KMS-11 (cell line): Measurements from ENCODE around the gene C12orf75.

Experiments
- H2AFZ ChIP-seq: fragments of 200-600 bp; sonication (generic); 2 replicates; pipeline ENCODE4 v1.6.1; 2016; ENCODE audit warnings: antibody characterized with exemption, mixed run types, low read depth
- H3K27ac ChIP-seq: fragments of 200-600 bp; sonication (generic); 2 replicates; pipeline ENCODE4 v1.6.1; 2016; ENCODE audit warnings: mild to moderate bottlenecking, mixed run types
- H3K27me3 ChIP-seq: fragments of 200-600 bp; sonication (generic); 2 replicates; pipeline ENCODE4 v1.6.1; 2017; ENCODE audit warnings: mild to moderate bottlenecking, low read depth, mixed run types, moderate library complexity; ENCODE audit not compliant: insufficient read depth
- H3K36me3 ChIP-seq: fragments of 200-600 bp; sonication (generic); 2 replicates; pipeline ENCODE4 v1.6.1; 2017; ENCODE audit warnings: mild to moderate bottlenecking, mixed run types; ENCODE audit not compliant: insufficient read depth
- H3K4me1 ChIP-seq: fragments of 200-600 bp; sonication (generic); 2 replicates; pipeline ENCODE4 v1.6.1; 2016; ENCODE audit warnings: mild to moderate bottlenecking, low read depth, mixed run types; ENCODE audit not compliant: poor library complexity, severe bottlenecking
- H3K4me2 ChIP-seq: fragments of 200-600 bp; sonication (generic); 2 replicates; pipeline ENCODE4 v1.7.0; 2016; ENCODE audit warnings: mild to moderate bottlenecking, mixed run types
- H3K4me3 ChIP-seq: fragments of 200-600 bp; sonication (generic); IDR thresholded peaks from 2 replicates; pipeline ENCODE4 v1.6.1; 2017; ENCODE audit warnings: low read depth, low read length, mixed read lengths; ENCODE audit not compliant: insufficient read depth
- H3K79me2 ChIP-seq: fragments of 200-600 bp; sonication (generic); 2 replicates; pipeline ENCODE4 v1.6.1; 2016; ENCODE audit warnings: low read depth, mixed run types; ENCODE audit not compliant: insufficient read depth
- H3K9ac ChIP-seq: fragments of 200-600 bp; sonication (generic); 2 replicates; pipeline ENCODE4 v1.6.1; 2016; ENCODE audit warnings: mild to moderate bottlenecking, mixed run types
- H4K20me1 ChIP-seq: fragments of 200-600 bp; sonication (generic); 2 replicates; pipeline ENCODE4 v1.6.1; 2016; ENCODE audit warnings: mild to moderate bottlenecking, mixed run types; ENCODE audit not compliant: insufficient read depth
- CTCF ChIP-seq: fragments of 200-600 bp; sonication (generic); conservative IDR thresholded peaks from 2 replicates; pipeline ENCODE4 v1.6.1; 2017; ENCODE audit warnings: low read depth, mild to moderate bottlenecking, antibody characterized with exemption, low read length, moderate library complexity, mixed read lengths

C12orf75 gene

GRCh38 chr12:105343836-105344235, 13.3 kb downstream of the C12orf75 start:
- no peaks in the 10 kb centered on the region for H3K79me2 ChIP-seq
- no peak overlapping the region for H2AFZ ChIP-seq
- H3K36me3 ChIP-seq: no peaks in the 10 kb centered on the region
- no peak overlapping the region for H3K9ac ChIP-seq
- H3K27ac ChIP-seq: no peak overlapping the region
- no peak for TF ChIP-seq CTCF
- H3K4me3 ChIP-seq: no peak overlapping the region
- no peaks in the 10 kb centered on the region for H3K4me1 ChIP-seq
- H3K27me3 ChIP-seq: no peaks in the 10 kb centered on the region
- no peak overlapping the region for H3K4me2 ChIP-seq
- H4K20me1 ChIP-seq: no peaks in the 10 kb centered on the region

- Histone ChIP-seq H3K36me3 (no peaks in the 10 kb centered on the region), H4K20me1 (no peaks in the 10 kb centered on the region), H3K79me2 (no peaks in the 10 kb centered on the region), H3K4me1 (peaks cover 11% of the 10 kb centered on the region), H3K9ac (no peak overlapping the region), H3K27ac (no peak overlapping the region), H2AFZ (no peak overlapping the region), H3K27me3 (no peaks in the 10 kb centered on the region), H3K4me3 (no peak overlapping the region), H3K4me2 (no peak overlapping the region)
- TF ChIP-seq CTCF: no peak
Measured at GRCh38 chr12:105347499-105347898, 17.0 kb downstream of the C12orf75 start.

GRCh38 chr12:105348142-105348541, 17.7 kb downstream of the C12orf75 start:
- no peaks in the 10 kb centered on the region for H3K36me3 ChIP-seq
- H3K4me3 ChIP-seq: no peak overlapping the region
- TF ChIP-seq CTCF: no peak
- no peaks in the 10 kb centered on the region for H3K27me3 ChIP-seq
- no peak overlapping the region for H3K4me2 ChIP-seq
- peaks cover 11% of the 10 kb centered on the region for H3K4me1 ChIP-seq
- no peaks in the 10 kb centered on the region for H3K79me2 ChIP-seq
- H4K20me1 ChIP-seq: no peaks in the 10 kb centered on the region
- H2AFZ ChIP-seq: no peak overlapping the region
- no peak overlapping the region for H3K27ac ChIP-seq
- H3K9ac ChIP-seq: no peak overlapping the region

GRCh38 chr12:105348561-105348960, 18.1 kb downstream of the C12orf75 start:
- no peak overlapping the region for H3K4me2 ChIP-seq
- H3K79me2 ChIP-seq: no peaks in the 10 kb centered on the region
- H3K36me3 ChIP-seq: no peaks in the 10 kb centered on the region
- TF ChIP-seq CTCF: no peak
- H3K27ac ChIP-seq: no peak overlapping the region
- no peaks in the 10 kb centered on the region for H4K20me1 ChIP-seq
- no peak overlapping the region for H3K9ac ChIP-seq
- H3K4me1 ChIP-seq: peaks cover 11% of the 10 kb centered on the region
- no peak overlapping the region for H2AFZ ChIP-seq
- no peaks in the 10 kb centered on the region for H3K27me3 ChIP-seq
- H3K4me3 ChIP-seq: no peak overlapping the region
